GM12878 (cell line): ENCODE results near the gene TANC1. TPM values are rescaled to one million over a fixed set of nuclear protein-coding genes. Genes with fewer than 3 reads are reported as not detected.

ENCODE experiments used
- ATAC-seq: fragments of 200-7000 bp; cut with Tn5 transposase; 3 replicates; pipeline ENCODE4 v1.9.1; 2020; ENCODE audit warnings: mild to moderate bottlenecking, moderate library complexity
- BruUV-seq: library from RNA; stranded (reverse); fragments of 400-500 nt; replicated peaks from 2 replicates; lab custom pipeline; 2021; lab: Mats Ljungman, UMichigan
- CTCF ChIA-PET: fragments of 300-600 bp; sonication (Branson Sonifier 250); formaldehyde crosslinking; extraction: SDS; loops from one replicate; lab custom pipeline; 2021; ENCODE audit warnings: inconsistent platforms; lab: Yijun Ruan, JAX
- POLR2A ChIA-PET: fragments of 350-600 bp; formaldehyde crosslinking; extraction: SDS; loops from one replicate; lab custom pipeline; 2021; ENCODE audit warnings: inconsistent platforms; lab: Charles Lee
- RAD21 ChIA-PET: fragments of 300-600 bp; sonication (Branson Sonifier 250); formaldehyde crosslinking; loops from one replicate; lab custom pipeline; 2023; ENCODE audit warnings: antibody characterized with exemption; ENCODE audit not compliant: unreplicated experiment; lab: Charles Lee
- SMC1A ChIA-PET: fragments of 300-600 bp; sonication (Branson Sonifier 250); formaldehyde crosslinking; loops from one replicate; lab custom pipeline; 2023; ENCODE audit not compliant: unreplicated experiment, uncharacterized antibody; lab: Charles Lee
- DNase-seq: peaks from one replicate; pipeline ENCODE4 v3.0.0-alpha.2; 2011; ENCODE audit warnings: low read depth, low spot score
- FAIRE-seq: peaks from 3 replicates; lab custom pipeline; 2011; peaks lifted over from hg19 to GRCh38; lab: Jason Lieb, UNC
- H2AFZ ChIP-seq: 2 replicates; pipeline ENCODE4 v1.6.0; 2011; ENCODE audit warnings: low read depth, low read length, control low read depth; ENCODE audit not compliant: control insufficient read depth
- H3K27ac ChIP-seq: 2 replicates; pipeline ENCODE4 v1.5.1; 2011; ENCODE audit warnings: control low read depth; ENCODE audit not compliant: control insufficient read depth, insufficient read depth
- H3K27me3 ChIP-seq, 2 experiments: replicated peaks in 1 of 2; 2 replicates each; pipeline versions ENCODE4 v1.6.0 to v1.6.1; 2011; ENCODE audit warnings: low read length in 1 of 2; ENCODE audit not compliant: control insufficient read depth in 2 of 2, insufficient read depth in 2 of 2
- H3K36me3 ChIP-seq, 2 experiments: 2 replicates each; pipeline ENCODE4 v1.5.1; 2011; ENCODE audit warnings: low read length in 1 of 2; ENCODE audit not compliant: control insufficient read depth in 2 of 2, insufficient read depth in 2 of 2
- H3K4me1 ChIP-seq: 2 replicates; pipeline ENCODE4 v1.6.1; 2011; ENCODE audit warnings: mild to moderate bottlenecking, low read length, moderate library complexity, mixed read lengths; ENCODE audit not compliant: control insufficient read depth, insufficient read depth
- H3K4me2 ChIP-seq: 2 replicates; pipeline ENCODE4 v1.6.0; 2011; ENCODE audit warnings: control low read depth; ENCODE audit not compliant: control insufficient read depth, insufficient read depth
- H3K4me3 ChIP-seq: fragments of 200-600 bp; sonication (generic); 2 replicates; pipeline ENCODE4 v1.5.1; 2016
- H3K79me2 ChIP-seq: 2 replicates; pipeline ENCODE4 v1.6.0; 2011; ENCODE audit warnings: low read length; ENCODE audit not compliant: control insufficient read depth, insufficient read depth
- H3K9ac ChIP-seq: 2 replicates; pipeline ENCODE4 v1.8.0; 2011; ENCODE audit warnings: low read length, control low read depth, mixed read lengths; ENCODE audit not compliant: control insufficient read depth, insufficient read depth
- H3K9me3 ChIP-seq: replicated peaks from 3 replicates; pipeline ENCODE4 v1.5.1; 2011; ENCODE audit warnings: mild to moderate bottlenecking, low read length; ENCODE audit not compliant: control insufficient read depth, insufficient read depth
- H4K20me1 ChIP-seq: 2 replicates; pipeline ENCODE4 v1.6.0; 2011; ENCODE audit not compliant: control insufficient read depth, insufficient read depth
- BCL11A ChIP-seq: IDR thresholded peaks from 2 replicates; pipeline ENCODE4 v1.6.1; 2011; ENCODE audit warnings: low read depth, low read length
- CHD1 ChIP-seq: IDR thresholded peaks from 2 replicates; pipeline ENCODE4 v1.6.1; 2012; ENCODE audit warnings: low read depth, low read length, improper control_type of control experiment
- EGR1 ChIP-seq, 2 experiments: IDR thresholded peaks; 1 replicate in 1 of 2; 2 replicates in 1 of 2; pipeline ENCODE4 v1.6.1; 2011 to 2012; ENCODE audit warnings: low read depth in 2 of 2, low read length in 2 of 2, borderline replicate concordance in 1 of 2, mild to moderate bottlenecking in 1 of 2, moderate library complexity in 1 of 2
- GABPA ChIP-seq: IDR thresholded peaks from 2 replicates; pipeline ENCODE4 v1.6.1; 2014; ENCODE audit warnings: antibody characterized with exemption, low read depth, mild to moderate bottlenecking, inconsistent platforms
- KLF5 ChIP-seq: fragments of 450-650 bp; IDR thresholded peaks from 2 replicates; pipeline ENCODE4 v1.6.1; 2014; ENCODE audit warnings: mild to moderate bottlenecking; ENCODE audit not compliant: partially characterized antibody
- NFYB ChIP-seq: IDR thresholded peaks from 2 replicates; pipeline ENCODE4 v1.6.1; 2011; ENCODE audit warnings: low read depth, mild to moderate bottlenecking, low read length, improper control_type of control experiment, moderate library complexity; ENCODE audit not compliant: insufficient read depth
- NR2C2 ChIP-seq: IDR thresholded peaks from 2 replicates; pipeline ENCODE4 v1.6.1; 2011; ENCODE audit warnings: borderline replicate concordance, low read depth; ENCODE audit not compliant: control insufficient read depth, insufficient read length
- POLR2AphosphoS2 ChIP-seq: IDR thresholded peaks from 2 replicates; pipeline ENCODE4 v1.6.1; 2011; ENCODE audit warnings: low read depth, mild to moderate bottlenecking, low read length, improper control_type of control experiment, moderate library complexity
- SREBF1 ChIP-seq: IDR thresholded peaks from 2 replicates; pipeline ENCODE4 v1.6.1; 2012; ENCODE audit warnings: mild to moderate bottlenecking, low read length
- TARDBP ChIP-seq: IDR thresholded peaks from 2 replicates; pipeline ENCODE4 v1.6.1; 2016; ENCODE audit warnings: borderline replicate concordance
- TCF3 ChIP-seq: IDR thresholded peaks from 2 replicates; pipeline ENCODE4 v1.6.1; 2012; ENCODE audit warnings: low read depth, mild to moderate bottlenecking, low read length, borderline replicate concordance; ENCODE audit not compliant: insufficient read depth
- TCF7 ChIP-seq: IDR thresholded peaks from 2 replicates; pipeline ENCODE4 v1.6.1; 2014; ENCODE audit warnings: antibody characterized with exemption, borderline replicate concordance
- YY1 ChIP-seq: IDR thresholded peaks from 2 replicates; pipeline ENCODE4 v1.6.1; 2011; ENCODE audit warnings: low read depth, mild to moderate bottlenecking, low read length
- ZNF207 ChIP-seq: fragments of 450-650 bp; IDR thresholded peaks from 2 replicates; pipeline ENCODE4 v1.6.1; 2014; ENCODE audit warnings: antibody characterized with exemption, mild to moderate bottlenecking, borderline replicate concordance
- ZNF622 ChIP-seq: fragments of 450-650 bp; IDR thresholded peaks from 2 replicates; pipeline ENCODE4 v1.6.1; 2017; ENCODE audit warnings: mild to moderate bottlenecking, inconsistent platforms
- WGBS: methylation state at CpG from one replicate; pipeline ENCODE4 v1.1.6; 2016; ENCODE audit warnings: low lambda C conversion rate; ENCODE audit not compliant: insufficient replicate concordance, insufficient coverage; ENCODE audit errors: missing lambda C conversion rate; 5-methylcytosine and 5-hydroxymethylcytosine counted together
- in situ Hi-C: fragments of 300-500 bp; cut with MboI; formaldehyde crosslinking; loops from 9 replicates; pipeline ENCODE4 v1.14.3; 2018; ENCODE audit warnings: mixed read lengths
- intact Hi-C: fragments of 100-400 bp; cut with micrococcal nuclease; formaldehyde crosslinking; loops from one replicate; pipeline ENCODE4 v1.14.2; 2022; ENCODE audit not compliant: unreplicated experiment
- polyA plus RNA-seq, 11 experiments: library from polyadenylated mRNA; depleted of rRNA in 4 of 11; unstranded in 6 of 11; stranded (reverse) in 5 of 11; fragments of >200 nt; fragmentation: Nextera tagmentation in 4 of 11; fragmentation: Illumina TruSeq in 1 of 11; extraction: Ambion mirVana in 4 of 11; extraction: Trizol in 1 of 11; gene quantifications; 1 replicate in 1 of 11; 2 replicates in 10 of 11; pipeline versions ENCODE4 v1.2.1 to v1.2.3, GENCODE V29; 2011 to 2016; ENCODE audit warnings: inconsistent platforms in 2 of 11, missing spikeins in 2 of 11, low read depth in 1 of 11
- total RNA-seq, 4 experiments: library from RNA; depleted of rRNA in 3 of 4; stranded (reverse); fragments of >200 nt in 3 of 4; fragmentation: Illumina TruSeq in 1 of 4; extraction: Trizol in 1 of 4; gene quantifications; 2 replicates each; pipeline versions ENCODE4 v1.2.1 to v1.2.3, GENCODE V29; 2013 to 2021
- TF ChIP-seq, protein P1 (sequence below): fragments of 150-350 bp; IDR thresholded peaks from 2 replicates; pipeline ENCODE4 v1.6.1; 2016; ENCODE audit warnings: low read depth, low read length
- TF ChIP-seq, protein P2 (sequence below): fragments of 450-650 bp; IDR thresholded peaks from 2 replicates; pipeline ENCODE4 v1.6.1; 2018; ENCODE audit warnings: mild to moderate bottlenecking, low read depth, moderate library complexity; ENCODE audit not compliant: partially characterized antibody
- TF ChIP-seq, protein P3 (sequence below): fragments of 450-650 bp; IDR thresholded peaks from 2 replicates; pipeline ENCODE4 v1.6.1; 2017; ENCODE audit warnings: mild to moderate bottlenecking

Gene TANC1
- total and polyA plus RNA-seq, 10 of the 15 experiments (the other 5 are each of a cell fraction or from before 2014, with no cell fraction given): 0.05 to 5.0 (median 0.34) TPM

DNA sequence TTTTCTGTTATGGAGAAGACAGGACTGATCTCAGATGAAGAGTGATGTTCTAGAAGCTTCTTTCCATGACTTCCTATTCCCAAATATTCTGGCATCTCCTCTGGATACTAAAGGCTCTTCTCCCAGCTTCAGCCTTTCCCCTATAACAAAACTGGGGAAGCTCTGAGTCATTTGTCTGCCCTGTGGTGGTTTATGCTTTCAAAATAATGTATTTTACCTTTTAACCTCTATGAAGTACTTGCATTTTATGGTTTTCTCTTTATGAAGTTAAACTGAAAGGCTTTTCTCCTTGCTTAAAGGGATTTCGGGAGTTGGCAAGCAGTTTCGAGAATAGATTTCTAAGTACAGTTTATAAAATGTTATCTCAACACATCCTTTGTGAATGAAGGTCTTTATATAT lies 104.4 kb downstream of the TANC1 start:
- Histone ChIP-seq H3K27me3 (no peaks in the 10 kb centered on the region), H3K4me2 (no peak overlapping the region), H3K27ac (no peak overlapping the region), H3K4me3 (no peak overlapping the region), H3K4me1 (no peaks in the 10 kb centered on the region), H2AFZ (no peak overlapping the region), H3K9me3 (no peaks in the 10 kb centered on the region), H4K20me1 (no peaks in the 10 kb centered on the region), H3K79me2 (no peaks in the 10 kb centered on the region), H3K9ac (no peak overlapping the region), H3K36me3 (no peaks in the 10 kb centered on the region)
- POLR2A ChIA-PET: no interaction called here
- intact Hi-C loops: no loop called here
- TF ChIP-seq NR2C2 (no peak), POLR2AphosphoS2 (no peak), KLF5 (no peak), ZNF207 (no peak), EGR1 (IDR thresholded peaks at IDR 0.05; ENCODE audit: borderline replicate concordance in 1 of 2, low read depth in 2 of 2, low read length in 2 of 2) (no peak), YY1 (no peak), GABPA (no peak), SREBF1 (no peak), ZNF622 (no peak), CHD1 (no peak), NFYB (no peak), TCF7 (no peak), TARDBP (no peak), BCL11A (no peak), TCF3 (no peak)
- TF ChIP-seq, protein P1, sequence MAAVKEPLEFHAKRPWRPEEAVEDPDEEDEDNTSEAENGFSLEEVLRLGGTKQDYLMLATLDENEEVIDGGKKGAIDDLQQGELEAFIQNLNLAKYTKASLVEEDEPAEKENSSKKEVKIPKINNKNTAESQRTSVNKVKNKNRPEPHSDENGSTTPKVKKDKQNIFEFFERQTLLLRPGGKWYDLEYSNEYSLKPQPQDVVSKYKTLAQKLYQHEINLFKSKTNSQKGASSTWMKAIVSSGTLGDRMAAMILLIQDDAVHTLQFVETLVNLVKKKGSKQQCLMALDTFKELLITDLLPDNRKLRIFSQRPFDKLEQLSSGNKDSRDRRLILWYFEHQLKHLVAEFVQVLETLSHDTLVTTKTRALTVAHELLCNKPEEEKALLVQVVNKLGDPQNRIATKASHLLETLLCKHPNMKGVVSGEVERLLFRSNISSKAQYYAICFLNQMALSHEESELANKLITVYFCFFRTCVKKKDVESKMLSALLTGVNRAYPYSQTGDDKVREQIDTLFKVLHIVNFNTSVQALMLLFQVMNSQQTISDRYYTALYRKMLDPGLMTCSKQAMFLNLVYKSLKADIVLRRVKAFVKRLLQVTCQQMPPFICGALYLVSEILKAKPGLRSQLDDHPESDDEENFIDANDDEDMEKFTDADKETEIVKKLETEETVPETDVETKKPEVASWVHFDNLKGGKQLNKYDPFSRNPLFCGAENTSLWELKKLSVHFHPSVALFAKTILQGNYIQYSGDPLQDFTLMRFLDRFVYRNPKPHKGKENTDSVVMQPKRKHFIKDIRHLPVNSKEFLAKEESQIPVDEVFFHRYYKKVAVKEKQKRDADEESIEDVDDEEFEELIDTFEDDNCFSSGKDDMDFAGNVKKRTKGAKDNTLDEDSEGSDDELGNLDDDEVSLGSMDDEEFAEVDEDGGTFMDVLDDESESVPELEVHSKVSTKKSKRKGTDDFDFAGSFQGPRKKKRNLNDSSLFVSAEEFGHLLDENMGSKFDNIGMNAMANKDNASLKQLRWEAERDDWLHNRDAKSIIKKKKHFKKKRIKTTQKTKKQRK: no peak
- TF ChIP-seq, protein P2, sequence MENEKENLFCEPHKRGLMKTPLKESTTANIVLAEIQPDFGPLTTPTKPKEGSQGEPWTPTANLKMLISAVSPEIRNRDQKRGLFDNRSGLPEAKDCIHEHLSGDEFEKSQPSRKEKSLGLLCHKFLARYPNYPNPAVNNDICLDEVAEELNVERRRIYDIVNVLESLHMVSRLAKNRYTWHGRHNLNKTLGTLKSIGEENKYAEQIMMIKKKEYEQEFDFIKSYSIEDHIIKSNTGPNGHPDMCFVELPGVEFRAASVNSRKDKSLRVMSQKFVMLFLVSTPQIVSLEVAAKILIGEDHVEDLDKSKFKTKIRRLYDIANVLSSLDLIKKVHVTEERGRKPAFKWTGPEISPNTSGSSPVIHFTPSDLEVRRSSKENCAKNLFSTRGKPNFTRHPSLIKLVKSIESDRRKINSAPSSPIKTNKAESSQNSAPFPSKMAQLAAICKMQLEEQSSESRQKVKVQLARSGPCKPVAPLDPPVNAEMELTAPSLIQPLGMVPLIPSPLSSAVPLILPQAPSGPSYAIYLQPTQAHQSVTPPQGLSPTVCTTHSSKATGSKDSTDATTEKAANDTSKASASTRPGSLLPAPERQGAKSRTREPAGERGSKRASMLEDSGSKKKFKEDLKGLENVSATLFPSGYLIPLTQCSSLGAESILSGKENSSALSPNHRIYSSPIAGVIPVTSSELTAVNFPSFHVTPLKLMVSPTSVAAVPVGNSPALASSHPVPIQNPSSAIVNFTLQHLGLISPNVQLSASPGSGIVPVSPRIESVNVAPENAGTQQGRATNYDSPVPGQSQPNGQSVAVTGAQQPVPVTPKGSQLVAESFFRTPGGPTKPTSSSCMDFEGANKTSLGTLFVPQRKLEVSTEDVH: no peak
- TF ChIP-seq, protein P3, sequence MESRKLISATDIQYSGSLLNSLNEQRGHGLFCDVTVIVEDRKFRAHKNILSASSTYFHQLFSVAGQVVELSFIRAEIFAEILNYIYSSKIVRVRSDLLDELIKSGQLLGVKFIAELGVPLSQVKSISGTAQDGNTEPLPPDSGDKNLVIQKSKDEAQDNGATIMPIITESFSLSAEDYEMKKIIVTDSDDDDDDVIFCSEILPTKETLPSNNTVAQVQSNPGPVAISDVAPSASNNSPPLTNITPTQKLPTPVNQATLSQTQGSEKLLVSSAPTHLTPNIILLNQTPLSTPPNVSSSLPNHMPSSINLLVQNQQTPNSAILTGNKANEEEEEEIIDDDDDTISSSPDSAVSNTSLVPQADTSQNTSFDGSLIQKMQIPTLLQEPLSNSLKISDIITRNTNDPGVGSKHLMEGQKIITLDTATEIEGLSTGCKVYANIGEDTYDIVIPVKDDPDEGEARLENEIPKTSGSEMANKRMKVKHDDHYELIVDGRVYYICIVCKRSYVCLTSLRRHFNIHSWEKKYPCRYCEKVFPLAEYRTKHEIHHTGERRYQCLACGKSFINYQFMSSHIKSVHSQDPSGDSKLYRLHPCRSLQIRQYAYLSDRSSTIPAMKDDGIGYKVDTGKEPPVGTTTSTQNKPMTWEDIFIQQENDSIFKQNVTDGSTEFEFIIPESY: no peak
- DNase-seq (no peak), ATAC-seq (no peak), FAIRE-seq (no peak)
- RAD21 ChIA-PET: no interaction called here
- SMC1A ChIA-PET: interaction anchor here (0.7 kb wide), 1 partner anchor 42 kb away, joined by 3 read pairs; no protein-coding TSS in a partner anchor
- WGBS: 92% methylated on average over 2 of the region's 2 CpGs
- in situ Hi-C loops: no loop called here
- CTCF ChIA-PET: interaction anchor here (0.8 to 1.4 kb wide), 2 partner anchors 9 to 46 kb away, joined by 3 to 4 read pairs; no protein-coding TSS in a partner anchor
- BruUV-seq: no TSS peak
